HG03520 (cell line): Measurements from ENCODE around the gene SPHK1.

Source experiments
- ATAC-seq: cut with Tn5 transposase; IDR thresholded peaks from one replicate; pipeline ENCODE4 v1.9.1; 2021; ENCODE audit warnings: mild to moderate bottlenecking, moderate library complexity; ENCODE audit not compliant: unreplicated experiment

Gene SPHK1

GRCh38 chr17:76360461-76360860 is 23.9 kb upstream of the SPHK1 start:
- ATAC-seq = no peak

- no peak for ATAC-seq
These were observed 21.1 kb upstream of the SPHK1 start for GRCh38 chr17:76363107-76363842.

GRCh38 chr17:76365256-76365903 is 19.0 kb upstream of the SPHK1 start:
- no peak for ATAC-seq

GRCh38 chr17:76366247-76366646 is 18.2 kb upstream of the SPHK1 start:
- no peak for ATAC-seq

GRCh38 chr17:76367642-76368041 is 16.8 kb upstream of the SPHK1 start:
- no peak for ATAC-seq

GRCh38 chr17:76368545-76368944 is 15.9 kb upstream of the SPHK1 start:
- no peak for ATAC-seq

GRCh38 chr17:76369379-76369778 is 15.0 kb upstream of the SPHK1 start:
- no peak for ATAC-seq

- no peak for ATAC-seq
These were observed 14.6 kb upstream of the SPHK1 start for GRCh38 chr17:76369804-76370203.

GRCh38 chr17:76370261-76370993 is 14.0 kb upstream of the SPHK1 start:
- ATAC-seq = no peak

- no peak for ATAC-seq
These were observed 12.5 kb upstream of the SPHK1 start for GRCh38 chr17:76371656-76372628.

GRCh38 chr17:76376318-76377133 is 7.9 kb upstream of the SPHK1 start:
- no peak for ATAC-seq

- no peak for ATAC-seq
These were observed 5.7 kb upstream of the SPHK1 start for GRCh38 chr17:76378548-76379274.

GRCh38 chr17:76379275-76379641 is 5.2 kb upstream of the SPHK1 start:
- ATAC-seq = no peak

GRCh38 chr17:76379646-76380376 is 4.6 kb upstream of the SPHK1 start:
- no peak for ATAC-seq

GRCh38 chr17:76381633-76382350 is 2.6 kb upstream of the SPHK1 start:
- ATAC-seq = no peak

- ATAC-seq = no peak
These were observed 2.0 kb upstream of the SPHK1 start for GRCh38 chr17:76382351-76382802.

GRCh38 chr17:76382803-76383545 is 1.4 kb upstream of the SPHK1 start:
- no peak for ATAC-seq
